ENCODE results near the gene FGL2. TPM values are rescaled to one million over a fixed set of nuclear protein-coding genes. Genes with fewer than 3 reads are reported as not detected.
"Not testable (repeated sequence)": the region's sequence is repeated elsewhere in the genome, so short reads cannot be mapped to it uniquely, and the experiment has no call there.

Gene FGL2
- total RNA-seq, 2 experiments from 2014 or later = 9.6 to 10.7 TPM

DNA sequence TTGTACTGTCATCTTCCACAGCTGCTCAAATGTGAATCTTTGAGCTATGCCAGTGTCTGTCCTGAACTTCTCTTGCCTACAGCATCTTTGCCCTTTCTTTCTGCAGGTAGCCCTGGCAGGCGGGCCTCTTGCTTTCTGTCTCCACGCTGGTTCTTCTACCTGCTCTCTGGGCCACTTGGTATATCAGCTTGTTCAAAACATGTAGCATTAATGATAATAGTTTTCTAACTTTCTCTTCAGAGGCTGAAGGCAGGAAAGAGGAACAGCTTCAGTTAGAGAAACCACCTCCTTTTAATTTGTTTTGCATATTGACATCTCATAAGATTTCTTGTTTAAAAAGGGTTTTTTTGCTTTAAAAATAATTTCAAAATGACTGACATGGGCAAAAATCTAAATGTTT, 923 bp upstream of the FGL2 start:
- DNase-seq (no peak), ATAC-seq (ENCODE audit: low read depth) (no peak)
- Mint-ChIP-seq H3K4me1 (peaks cover 42% of the 10 kb centered on the region), H3K9me3 (no peaks in the 10 kb centered on the region), H3K4me3 (peak overlapping the region; percentile 93), H3K36me3 (peaks cover 6% of the 10 kb centered on the region), H3K27ac (peak overlapping the region; percentile 94), H3K27me3 (no peaks in the 10 kb centered on the region)
- POLR2A ChIA-PET = interaction anchor here (0.9 to 1.7 kb wide), 3 partner anchors 17 to 47 kb away, joined by 3 to 4 read pairs (median 3); no protein-coding TSS in a partner anchor

DNA sequence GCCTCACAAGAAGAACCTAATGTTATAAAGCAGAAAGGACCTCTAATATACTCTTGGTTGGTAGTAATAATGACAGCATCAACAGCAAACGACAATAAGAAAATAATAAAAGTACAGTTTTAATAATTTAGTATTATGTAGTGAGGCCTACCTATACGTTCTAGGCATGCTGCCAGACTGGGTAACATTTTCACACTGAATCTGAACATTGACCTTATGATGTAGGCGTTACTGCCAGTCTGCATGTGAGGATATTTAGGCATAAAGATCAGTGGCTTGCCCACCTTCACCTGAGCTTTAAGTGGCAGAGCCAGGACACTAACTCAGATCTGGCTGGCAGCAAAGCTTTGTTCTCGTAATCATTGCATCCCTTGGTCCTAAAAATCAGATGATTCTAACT, 2.5 kb downstream of the FGL2 start:
- peaks cover 8% of the 10 kb centered on the region for H3K36me3 Mint-ChIP-seq
- H3K4me1 Mint-ChIP-seq = peaks cover 46% of the 10 kb centered on the region
- DNase-seq = no peak
- H3K9me3 Mint-ChIP-seq = no peaks in the 10 kb centered on the region
- POLR2A ChIA-PET = no interaction called here
- H3K4me3 Mint-ChIP-seq = peak overlapping the region; percentile 93
- H3K27ac Mint-ChIP-seq = no peak overlapping the region
- no peak for ATAC-seq (ENCODE audit: low read depth)
- H3K27me3 Mint-ChIP-seq = no peaks in the 10 kb centered on the region

DNA sequence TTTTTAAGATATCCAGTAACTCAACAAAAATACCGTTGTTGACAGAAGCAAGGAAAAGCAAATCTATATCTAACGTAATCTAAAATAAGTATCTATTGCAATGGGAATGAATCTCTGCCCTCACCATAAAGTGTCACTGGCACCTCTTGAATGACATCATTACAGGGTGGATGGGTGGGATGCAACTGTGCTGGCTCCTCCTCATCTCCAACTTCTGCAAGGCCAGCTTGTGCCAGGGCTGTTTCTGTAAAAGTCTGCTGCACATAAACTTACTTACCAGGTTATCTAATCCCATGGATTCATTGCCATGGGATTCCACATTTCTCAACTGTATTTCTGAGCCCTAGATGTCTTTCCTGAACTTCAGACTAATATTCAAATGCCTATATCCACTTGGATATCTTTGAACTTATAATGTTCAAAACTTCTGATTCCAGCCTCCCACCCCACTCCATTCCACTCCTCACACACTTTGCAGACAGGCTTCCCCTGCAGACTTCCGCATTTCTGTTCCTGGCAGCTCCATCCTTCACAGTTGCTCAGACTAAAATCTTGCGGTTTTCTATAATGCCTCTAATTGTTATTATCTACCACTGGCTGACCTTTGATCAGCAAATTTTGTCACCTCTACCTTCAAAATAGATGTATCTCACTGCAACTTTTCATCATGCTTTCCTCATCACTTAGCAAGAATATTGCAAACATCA, 10.7 kb downstream of the FGL2 start:
- Mint-ChIP-seq H3K36me3 (peaks cover 23% of the 10 kb centered on the region), H3K4me1 (peaks cover 11% of the 10 kb centered on the region), H3K4me3 (no peak overlapping the region), H3K27me3 (no peaks in the 10 kb centered on the region), H3K9me3 (peaks cover 2% of the 10 kb centered on the region), H3K27ac (no peak overlapping the region)
- no peak for DNase-seq
- ATAC-seq (ENCODE audit: low read depth) = no peak
- POLR2A ChIA-PET = no interaction called here

DNA sequence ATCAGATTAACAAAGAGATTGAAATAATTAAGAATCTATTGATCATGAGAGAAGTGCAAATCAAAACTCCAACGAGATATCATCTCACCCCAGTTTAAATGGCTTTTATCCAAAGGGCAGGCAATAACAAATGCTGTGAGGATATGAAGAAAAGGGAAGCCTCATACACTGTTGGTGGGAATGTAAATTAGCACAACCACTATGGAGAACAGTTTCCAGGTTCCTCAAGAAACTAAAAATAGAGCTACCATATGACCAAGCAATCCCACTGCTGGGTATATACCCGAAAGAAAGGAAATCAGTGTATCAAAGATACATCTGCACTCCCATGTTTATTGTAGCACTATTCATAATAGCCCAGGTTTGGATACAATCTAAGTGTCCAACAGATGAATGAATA, 13.8 kb downstream of the FGL2 start:
- POLR2A ChIA-PET = no interaction called here
- H3K36me3 Mint-ChIP-seq = peaks cover 25% of the 10 kb centered on the region
- H3K4me3 Mint-ChIP-seq = no peak overlapping the region
- no peak for DNase-seq
- no peaks in the 10 kb centered on the region for H3K27me3 Mint-ChIP-seq
- H3K27ac Mint-ChIP-seq = no peak overlapping the region
- peaks cover 2% of the 10 kb centered on the region for H3K4me1 Mint-ChIP-seq
- peaks cover 7% of the 10 kb centered on the region for H3K9me3 Mint-ChIP-seq
- no peak for ATAC-seq (ENCODE audit: low read depth)

DNA sequence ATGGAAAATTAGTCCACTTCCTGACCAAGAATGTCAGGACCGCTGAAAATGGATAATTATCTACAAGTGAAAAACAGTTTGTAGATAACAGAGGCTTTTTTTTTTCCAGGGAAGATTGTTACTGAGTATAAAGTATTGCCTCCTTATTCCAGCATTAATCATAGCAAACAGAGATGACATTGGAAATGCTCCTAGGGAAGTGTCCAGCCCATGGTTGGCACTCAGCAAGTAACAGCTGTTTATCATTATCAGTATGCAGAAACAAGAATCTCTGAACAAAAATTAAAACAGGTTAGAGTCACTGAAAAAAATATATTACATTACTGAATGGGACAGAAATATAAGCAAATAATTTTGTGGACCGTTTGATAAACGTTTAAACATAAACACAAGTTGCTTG, 14.6 kb downstream of the FGL2 start:
- no peak overlapping the region for H3K27ac Mint-ChIP-seq
- no peak overlapping the region for H3K4me3 Mint-ChIP-seq
- no peak for DNase-seq
- H3K27me3 Mint-ChIP-seq = no peaks in the 10 kb centered on the region
- ATAC-seq (ENCODE audit: low read depth) = no peak
- peaks cover 9% of the 10 kb centered on the region for H3K9me3 Mint-ChIP-seq
- POLR2A ChIA-PET = no interaction called here
- H3K36me3 Mint-ChIP-seq = peaks cover 23% of the 10 kb centered on the region
- H3K4me1 Mint-ChIP-seq = peaks cover 2% of the 10 kb centered on the region

DNA sequence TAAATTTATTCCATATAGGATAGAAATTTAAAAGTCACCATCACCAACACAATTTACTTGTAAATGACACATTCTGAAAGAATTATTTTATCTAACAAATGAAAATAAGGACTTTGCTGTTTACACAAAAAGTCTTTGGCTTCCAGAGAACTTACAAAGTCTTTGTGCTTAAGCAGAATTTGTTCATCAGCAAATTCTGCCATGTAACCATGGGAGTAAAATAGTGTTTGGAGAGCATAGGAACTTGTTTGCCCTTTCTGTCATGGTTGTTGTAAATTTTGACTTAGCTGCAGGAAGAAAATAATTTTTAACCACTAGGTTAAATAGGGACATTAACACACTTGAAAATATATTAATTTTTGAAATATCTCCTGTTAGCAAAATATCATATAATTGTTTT, 15.2 kb downstream of the FGL2 start:
- no peaks in the 10 kb centered on the region for H3K27me3 Mint-ChIP-seq
- H3K4me3 Mint-ChIP-seq = no peak overlapping the region
- H3K4me1 Mint-ChIP-seq = peaks cover 2% of the 10 kb centered on the region
- H3K36me3 Mint-ChIP-seq = peaks cover 22% of the 10 kb centered on the region
- H3K27ac Mint-ChIP-seq = no peak overlapping the region
- POLR2A ChIA-PET = no interaction called here
- DNase-seq (no peak), ATAC-seq (ENCODE audit: low read depth) (no peak)
- H3K9me3 Mint-ChIP-seq = peaks cover 9% of the 10 kb centered on the region

DNA sequence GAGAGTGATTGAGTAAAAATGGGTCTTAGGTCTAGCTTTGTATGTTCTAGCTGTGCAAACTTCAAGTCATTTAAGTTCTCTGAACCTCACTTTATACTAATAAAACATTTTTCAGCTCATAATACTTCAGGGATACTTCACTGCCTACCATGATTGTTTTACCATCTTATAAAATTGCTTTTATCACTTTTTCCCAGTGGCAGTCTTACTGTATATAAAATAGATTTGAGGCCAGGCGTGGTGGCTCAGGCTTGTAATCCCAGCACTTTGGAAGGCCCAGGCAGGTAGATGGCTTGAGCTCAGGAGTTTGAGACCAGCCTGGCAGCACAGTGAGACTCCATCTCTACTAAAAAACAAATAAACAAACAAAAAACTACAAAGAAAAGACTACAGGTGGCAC, 17.4 kb downstream of the FGL2 start:
- no peak overlapping the region for H3K4me3 Mint-ChIP-seq
- no peak overlapping the region for H3K27ac Mint-ChIP-seq
- POLR2A ChIA-PET = no interaction called here
- H3K4me1 Mint-ChIP-seq = peaks cover 2% of the 10 kb centered on the region
- ATAC-seq (ENCODE audit: low read depth) = no peak
- H3K9me3 Mint-ChIP-seq = peaks cover 9% of the 10 kb centered on the region
- H3K36me3 Mint-ChIP-seq = peaks cover 15% of the 10 kb centered on the region
- DNase-seq = no peak
- H3K27me3 Mint-ChIP-seq = no peaks in the 10 kb centered on the region

DNA sequence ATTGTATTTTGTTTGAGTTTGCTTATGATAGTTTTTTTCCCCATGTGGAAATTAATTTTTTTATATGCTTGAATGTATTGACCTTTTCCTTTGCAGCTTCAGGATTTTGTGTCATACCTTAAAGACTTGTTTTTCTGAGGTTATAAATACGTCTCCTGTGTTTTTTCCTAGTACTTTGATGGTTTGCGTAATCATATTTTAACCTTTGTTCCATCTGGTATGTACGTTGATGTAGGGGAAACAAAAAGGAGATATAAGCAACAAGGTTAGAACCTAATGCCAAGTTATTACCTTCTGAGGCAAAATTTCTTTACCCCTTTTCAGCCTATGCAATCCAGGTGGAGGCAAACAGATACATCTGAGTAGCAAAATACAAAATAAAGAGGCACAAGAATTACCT, 17.9 kb downstream of the FGL2 start:
- H3K4me1 Mint-ChIP-seq = peaks cover 2% of the 10 kb centered on the region
- ATAC-seq (ENCODE audit: low read depth) = no peak
- H3K9me3 Mint-ChIP-seq = peaks cover 9% of the 10 kb centered on the region
- no peak overlapping the region for H3K27ac Mint-ChIP-seq
- POLR2A ChIA-PET = no interaction called here
- H3K36me3 Mint-ChIP-seq = peaks cover 15% of the 10 kb centered on the region
- DNase-seq = no peak
- no peak overlapping the region for H3K4me3 Mint-ChIP-seq
- no peaks in the 10 kb centered on the region for H3K27me3 Mint-ChIP-seq

DNA sequence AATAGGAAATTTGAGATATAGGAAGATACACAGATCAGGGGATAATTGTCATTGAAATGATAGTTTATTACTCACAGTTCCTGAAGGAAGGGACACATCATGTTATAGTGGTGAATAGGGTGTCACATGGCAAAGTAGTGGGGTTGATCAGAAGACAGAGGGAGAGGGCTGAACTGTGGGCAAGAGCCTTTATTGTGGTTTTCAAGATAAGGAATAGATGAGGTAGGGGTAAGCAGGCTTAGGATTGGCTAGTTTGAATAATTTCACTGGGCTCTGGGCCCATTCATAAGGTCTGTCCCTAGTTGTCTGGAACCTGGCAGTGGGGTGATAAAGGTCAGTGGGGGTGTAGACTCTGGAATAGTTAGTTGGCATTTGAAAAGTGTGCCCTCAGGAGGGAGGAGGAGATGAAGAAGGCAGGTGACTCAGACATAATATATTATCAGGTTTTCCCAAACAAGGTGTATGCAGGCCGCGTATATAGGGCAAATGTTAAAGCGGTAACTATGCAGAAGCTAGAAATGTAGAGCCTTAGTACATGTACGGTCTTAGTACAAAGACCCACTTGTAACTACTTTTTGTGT, 18.5 kb downstream of the FGL2 start:
- POLR2A ChIA-PET = no interaction called here
- DNase-seq = no peak
- Mint-ChIP-seq H3K4me1 (peaks cover 2% of the 10 kb centered on the region), H3K9me3 (peaks cover 7% of the 10 kb centered on the region), H3K27me3 (no peaks in the 10 kb centered on the region), H3K27ac (no peak overlapping the region), H3K4me3 (no peak overlapping the region), H3K36me3 (peaks cover 9% of the 10 kb centered on the region)
- ATAC-seq (ENCODE audit: low read depth) = no peak

DNA sequence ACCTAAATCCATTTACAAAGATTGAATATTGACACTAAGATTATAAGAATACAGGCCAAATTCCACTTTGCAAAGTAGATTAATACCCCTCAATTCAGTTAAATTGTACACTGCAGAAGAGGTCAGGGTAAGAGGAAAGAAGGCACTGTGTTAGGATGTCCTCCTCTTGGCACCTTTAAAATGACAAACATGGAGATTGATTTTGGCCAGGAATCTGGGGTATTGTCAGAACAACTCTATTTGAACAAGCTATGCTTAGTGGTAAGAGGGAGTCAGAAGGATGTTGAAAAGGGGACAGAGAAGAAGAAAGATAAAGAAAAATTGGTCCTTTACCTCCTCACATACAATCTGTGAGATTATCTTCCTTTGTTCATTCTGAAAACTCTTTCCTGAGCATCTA, 21.6 kb downstream of the FGL2 start:
- ATAC-seq (ENCODE audit: low read depth); POLR2A ChIA-PET; DNase-seq; H3K4me3 Mint-ChIP-seq; H3K4me1 Mint-ChIP-seq; H3K27ac Mint-ChIP-seq; H3K36me3 Mint-ChIP-seq; H3K27me3 Mint-ChIP-seq; H3K9me3 Mint-ChIP-seq: not testable (repeated sequence)

DNA sequence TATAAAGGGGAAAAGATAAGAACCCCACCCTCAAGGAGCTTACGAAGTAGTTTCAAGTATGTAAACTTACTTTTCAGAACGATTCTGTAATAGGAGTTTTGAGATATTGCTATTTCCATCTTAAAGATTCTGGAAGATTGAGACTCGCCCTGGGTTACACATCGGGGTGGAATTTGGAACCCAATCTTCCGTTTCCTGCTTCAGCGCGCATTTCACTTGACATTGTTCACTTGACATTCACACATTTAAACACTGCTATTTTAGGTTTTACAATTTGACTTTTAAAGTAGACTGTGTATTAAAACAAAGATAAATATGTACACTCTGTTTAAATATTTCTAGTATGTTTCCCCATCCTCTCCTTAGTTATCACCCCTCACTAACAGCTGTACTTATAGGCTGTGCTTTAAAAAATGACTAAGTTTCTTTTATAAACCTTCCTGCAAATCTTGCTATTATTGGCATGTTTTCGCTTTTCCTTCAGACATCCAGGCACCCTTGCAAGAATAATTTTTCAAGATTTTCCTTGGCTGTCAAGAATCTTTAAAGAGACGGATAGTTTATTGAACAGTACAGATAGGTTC, 22.2 kb downstream of the FGL2 start:
- H3K4me3 Mint-ChIP-seq; H3K9me3 Mint-ChIP-seq; ATAC-seq (ENCODE audit: low read depth); H3K27me3 Mint-ChIP-seq; H3K27ac Mint-ChIP-seq; DNase-seq; H3K4me1 Mint-ChIP-seq; POLR2A ChIA-PET; H3K36me3 Mint-ChIP-seq: not testable (repeated sequence)

DNA sequence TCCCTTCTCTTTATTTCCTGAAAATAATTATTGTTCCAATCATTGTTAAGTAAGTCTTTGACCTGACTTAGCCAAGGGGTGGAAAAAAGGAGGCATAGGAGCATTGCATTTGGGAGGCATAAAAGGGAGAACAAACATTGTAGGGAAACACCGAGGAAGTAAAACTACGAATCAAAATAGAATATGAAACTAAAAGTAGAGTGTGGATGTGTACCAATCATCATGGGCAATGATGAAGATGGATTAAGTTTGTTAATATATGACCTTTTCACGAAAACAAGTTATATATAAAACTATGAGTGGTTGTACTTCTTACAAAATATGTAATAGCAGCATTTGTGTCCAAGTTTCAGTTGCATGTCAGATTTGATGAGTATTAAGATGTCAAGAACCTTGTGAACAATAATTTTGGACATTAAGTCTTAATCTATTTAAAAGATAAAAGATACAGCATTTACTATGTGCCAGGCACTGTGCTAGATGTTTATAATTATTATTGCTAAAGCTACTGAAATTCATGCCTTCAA, 24.3 kb downstream of the FGL2 start:
- H3K4me3 Mint-ChIP-seq; H3K9me3 Mint-ChIP-seq; POLR2A ChIA-PET; H3K36me3 Mint-ChIP-seq; H3K27me3 Mint-ChIP-seq; H3K4me1 Mint-ChIP-seq; ATAC-seq (ENCODE audit: low read depth); DNase-seq; H3K27ac Mint-ChIP-seq: not testable (repeated sequence)

DNA sequence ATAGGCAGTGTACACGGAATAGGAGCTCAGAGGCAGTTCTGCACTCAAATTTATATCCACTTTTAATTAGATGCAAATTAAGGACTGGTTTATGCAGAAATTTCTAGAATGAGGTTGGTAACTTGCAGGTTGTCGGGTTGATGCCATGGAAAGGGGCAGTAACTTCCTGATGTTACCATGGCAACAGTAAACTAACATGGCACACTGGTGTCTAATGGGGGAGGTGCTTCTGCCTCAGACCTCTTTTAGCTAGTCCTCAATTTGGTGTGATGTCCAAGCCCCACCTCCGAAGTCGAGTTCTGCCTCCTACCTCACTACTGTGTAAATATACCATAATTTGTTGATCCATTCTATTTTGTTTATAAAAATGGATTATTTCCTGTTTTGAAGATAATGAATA, 25.2 kb downstream of the FGL2 start:
- H3K9me3 Mint-ChIP-seq; H3K27me3 Mint-ChIP-seq; H3K4me1 Mint-ChIP-seq; ATAC-seq (ENCODE audit: low read depth); POLR2A ChIA-PET; H3K36me3 Mint-ChIP-seq; DNase-seq; H3K27ac Mint-ChIP-seq; H3K4me3 Mint-ChIP-seq: not testable (repeated sequence)

Measured in activated naive CD8-positive, alpha-beta T cell treated with anti-CD3 and anti-CD28 coated beads, Interleukin-2, amount 10 ng/mL, durations not matched to agents 7 days and 5 days (primary cell).